HepG2 (cell line): ENCODE measurements around the gene PHF14.

Source experiments
- KDM1A ChIP-seq: IDR thresholded peaks from 2 replicates; pipeline ENCODE4 v1.6.1; 2016; ENCODE audit warnings: missing compliant biosample characterization
- KDM2A ChIP-seq: sonication (generic); formaldehyde crosslinking; IDR thresholded peaks from 2 replicates; pipeline ENCODE4 v1.4.0; 2020; ENCODE audit warnings: low read depth, missing genetic modification reagents, borderline replicate concordance
- MAFK ChIP-seq, 2 experiments: IDR thresholded peaks in 1 of 2; conservative IDR thresholded peaks in 1 of 2; 2 replicates each; pipeline ENCODE4 v1.6.1; 2011; ENCODE audit warnings: improper control_type of control experiment in 2 of 2, low read length in 2 of 2
- NONO ChIP-seq, 2 experiments: fragments of 450-650 bp in 1 of 2; sonication (generic) in 1 of 2; formaldehyde crosslinking in 1 of 2; IDR thresholded peaks in 1 of 2; conservative IDR thresholded peaks in 1 of 2; 2 replicates each; pipeline versions ENCODE4 v1.6.1 to v1.8.0; 2017 to 2022; ENCODE audit warnings: mild to moderate bottlenecking in 1 of 2, missing genetic modification reagents in 1 of 2, moderate library complexity in 1 of 2
- ZBTB49 ChIP-seq: sonication (generic); formaldehyde crosslinking; IDR thresholded peaks from 2 replicates; pipeline ENCODE4 v1.4.0; 2020; ENCODE audit warnings: missing genetic modification reagents, borderline replicate concordance
- ZBTB7B ChIP-seq: sonication (generic); formaldehyde crosslinking; IDR thresholded peaks from 2 replicates; pipeline ENCODE4 v1.4.0; 2020; ENCODE audit warnings: missing genetic modification reagents
- ZNF367 ChIP-seq: sonication (generic); formaldehyde crosslinking; IDR thresholded peaks from 2 replicates; pipeline ENCODE4 v1.4.0; 2020; ENCODE audit warnings: missing genetic modification reagents, borderline replicate concordance
- ZNF547 ChIP-seq: sonication (generic); formaldehyde crosslinking; IDR thresholded peaks from 2 replicates; pipeline ENCODE4 v1.5.1; 2020; ENCODE audit warnings: mild to moderate bottlenecking, missing genetic modification reagents

- TF ChIP-seq KDM2A (CRISPR knock-in tag) (no peak), ZNF367 (CRISPR knock-in tag) (no peak), ZBTB7B (CRISPR knock-in tag) (no peak), KDM1A (CRISPR knock-in tag) (no peak), ZNF547 (no peak), NONO (IDR thresholded peaks at IDR 0.05) (no peak), NONO (CRISPR knock-in tag; conservative IDR thresholded peaks at IDR 0.05) (no peak), ZBTB49 (CRISPR knock-in tag) (no peak), MAFK (conservative IDR thresholded peaks at IDR 0.05 in 1 of 2, IDR thresholded peaks at IDR 0.05 in 1 of 2; ENCODE audit: low read length in 2 of 2) (no peak)
Observed at GRCh38 chr7:10998996-10999757, 25.5 kb downstream of the PHF14 start.
